ENCODE data around the gene FRS2.

Gene FRS2

DNA sequence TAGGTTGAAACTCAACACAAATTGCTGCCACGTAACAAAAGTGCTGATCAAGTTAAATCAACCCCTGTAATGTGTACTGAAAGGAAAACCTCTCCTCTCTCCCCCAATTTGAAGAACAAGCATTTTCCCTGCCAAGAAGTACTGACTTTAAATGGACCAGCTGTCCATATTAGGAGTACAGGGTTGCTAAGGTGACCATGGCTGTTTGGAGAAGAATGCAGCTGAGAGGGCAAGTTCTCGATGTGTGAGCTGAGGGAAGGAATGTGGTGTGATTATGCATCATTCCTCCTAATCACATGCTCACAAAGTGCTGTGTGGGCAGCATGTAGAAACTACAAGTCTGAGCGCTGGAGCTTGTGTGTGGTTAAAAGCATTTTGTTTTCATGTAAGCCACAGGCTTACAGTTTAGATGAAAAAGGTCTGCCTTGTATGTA, 64.2 kb downstream of the FRS2 start:
- 51% methylated on average over 3 of the region's 3 CpGs for WGBS
- Histone ChIP-seq H3K9me3 (ENCODE audit: insufficient read depth, low read depth, low read length) (no peaks in the 10 kb centered on the region), H3K9ac (ENCODE audit: low read depth, low read length) (peak overlapping the region; percentile 51; the same call in 1 of the 2 replicates), H3K36me3 (ENCODE audit: insufficient read depth, low read length) (peaks cover 21% of the 10 kb centered on the region; the same call in 1 of the 2 replicates), H3K4me1 (ENCODE audit: insufficient read depth, low read length) (peaks cover 17% of the 10 kb centered on the region), H3K4me3 (ENCODE audit: low read length) (no peak overlapping the region), H3K27ac (ENCODE audit: low read depth, low read length) (peak overlapping the region; percentile 71), H3K27me3 (ENCODE audit: insufficient read depth, low read length) (no peaks in the 10 kb centered on the region)

DNA sequence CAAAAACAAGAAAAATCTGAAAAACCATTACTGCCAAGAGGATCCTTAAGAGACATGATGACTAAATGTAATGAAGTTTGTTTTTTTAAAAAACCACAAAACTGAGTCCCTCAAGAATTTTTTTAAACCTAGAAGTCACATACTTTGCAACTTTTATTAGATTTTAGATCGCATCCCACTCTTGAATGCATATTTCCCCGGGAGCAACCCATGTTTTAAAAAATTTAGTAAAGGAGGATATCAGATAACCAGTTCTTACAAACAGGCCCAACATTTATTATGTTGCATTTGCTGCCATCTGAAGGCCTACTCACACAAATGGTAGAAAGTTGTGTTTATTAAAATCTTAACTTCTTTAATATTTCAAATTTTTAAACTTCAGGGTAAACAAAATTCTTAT, 70.8 kb downstream of the FRS2 start:
- H3K36me3 ChIP-seq (ENCODE audit: insufficient read depth, low read length), result peaks cover 23% of the 10 kb centered on the region; the same call in 1 of the 2 replicates
- no peak overlapping the region for H3K4me3 ChIP-seq (ENCODE audit: low read length)
- WGBS, result 100% methylated on average over 2 of the region's 2 CpGs
- H3K9me3 ChIP-seq (ENCODE audit: insufficient read depth, low read depth, low read length), result peaks cover 2% of the 10 kb centered on the region; the same call in 1 of the 2 replicates
- no peaks in the 10 kb centered on the region for H3K4me1 ChIP-seq (ENCODE audit: insufficient read depth, low read length)
- H3K9ac ChIP-seq (ENCODE audit: low read depth, low read length), result no peak overlapping the region
- no peaks in the 10 kb centered on the region for H3K27me3 ChIP-seq (ENCODE audit: insufficient read depth, low read length)
- H3K27ac ChIP-seq (ENCODE audit: low read depth, low read length), result no peak overlapping the region

DNA sequence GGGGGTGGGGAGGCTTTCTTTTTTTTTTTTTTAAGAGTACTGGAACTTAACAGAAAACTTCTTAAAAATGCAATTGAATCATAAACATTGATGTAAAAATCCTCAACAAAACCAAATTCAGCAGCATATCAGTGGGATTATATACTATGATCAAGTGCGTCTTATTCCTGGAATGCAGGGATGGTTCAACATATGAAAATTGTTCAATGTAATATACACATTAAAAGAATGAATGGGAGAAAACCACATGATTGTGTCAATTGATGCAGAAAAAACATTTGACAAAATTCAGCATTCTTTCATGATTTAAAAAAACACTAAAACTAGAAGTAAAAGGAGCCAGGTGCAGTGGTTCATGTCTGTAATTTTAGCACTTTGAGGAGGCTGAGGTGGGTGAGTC, 73.9 kb downstream of the FRS2 start:
- no peak overlapping the region for H3K4me3 ChIP-seq (ENCODE audit: low read length)
- WGBS, result 100% methylated on average over 1 of the region's 1 CpG
- peaks cover 2% of the 10 kb centered on the region; the same call in 1 of the 2 replicates for H3K9me3 ChIP-seq (ENCODE audit: insufficient read depth, low read depth, low read length)
- H3K27me3 ChIP-seq (ENCODE audit: insufficient read depth, low read length), result no peaks in the 10 kb centered on the region
- H3K4me1 ChIP-seq (ENCODE audit: insufficient read depth, low read length), result no peaks in the 10 kb centered on the region
- H3K27ac ChIP-seq (ENCODE audit: low read depth, low read length), result no peak overlapping the region
- H3K36me3 ChIP-seq (ENCODE audit: insufficient read depth, low read length), result peaks cover 15% of the 10 kb centered on the region; the same call in 1 of the 2 replicates
- H3K9ac ChIP-seq (ENCODE audit: low read depth, low read length), result no peak overlapping the region

DNA sequence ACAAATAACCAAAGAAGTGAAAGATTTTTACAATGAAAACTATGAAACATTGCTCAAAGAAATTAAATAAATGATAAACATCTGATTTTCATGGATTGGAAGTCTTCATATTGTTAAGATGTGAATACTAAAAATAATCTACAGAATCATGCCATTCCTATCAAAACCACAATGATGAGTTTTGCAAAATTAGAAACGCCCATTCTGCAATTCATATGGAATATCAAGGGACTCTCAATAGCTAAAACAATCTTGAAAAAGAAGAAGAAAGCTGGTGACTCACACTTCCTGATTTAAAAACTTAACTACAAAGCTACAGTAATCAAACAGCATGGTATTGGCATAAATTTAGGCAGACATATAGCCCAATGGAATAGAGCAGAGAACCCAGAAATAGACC, 74.9 kb downstream of the FRS2 start:
- peaks cover 2% of the 10 kb centered on the region; the same call in 1 of the 2 replicates for H3K9me3 ChIP-seq (ENCODE audit: insufficient read depth, low read depth, low read length)
- H3K27me3 ChIP-seq (ENCODE audit: insufficient read depth, low read length), result no peaks in the 10 kb centered on the region
- H3K9ac ChIP-seq (ENCODE audit: low read depth, low read length), result no peak overlapping the region
- H3K36me3 ChIP-seq (ENCODE audit: insufficient read depth, low read length), result peaks cover 15% of the 10 kb centered on the region; the same call in 1 of the 2 replicates
- WGBS, result 100% methylated on average over 1 of the region's 1 CpG
- H3K27ac ChIP-seq (ENCODE audit: low read depth, low read length), result no peak overlapping the region
- H3K4me1 ChIP-seq (ENCODE audit: insufficient read depth, low read length), result no peaks in the 10 kb centered on the region
- no peak overlapping the region for H3K4me3 ChIP-seq (ENCODE audit: low read length)

DNA sequence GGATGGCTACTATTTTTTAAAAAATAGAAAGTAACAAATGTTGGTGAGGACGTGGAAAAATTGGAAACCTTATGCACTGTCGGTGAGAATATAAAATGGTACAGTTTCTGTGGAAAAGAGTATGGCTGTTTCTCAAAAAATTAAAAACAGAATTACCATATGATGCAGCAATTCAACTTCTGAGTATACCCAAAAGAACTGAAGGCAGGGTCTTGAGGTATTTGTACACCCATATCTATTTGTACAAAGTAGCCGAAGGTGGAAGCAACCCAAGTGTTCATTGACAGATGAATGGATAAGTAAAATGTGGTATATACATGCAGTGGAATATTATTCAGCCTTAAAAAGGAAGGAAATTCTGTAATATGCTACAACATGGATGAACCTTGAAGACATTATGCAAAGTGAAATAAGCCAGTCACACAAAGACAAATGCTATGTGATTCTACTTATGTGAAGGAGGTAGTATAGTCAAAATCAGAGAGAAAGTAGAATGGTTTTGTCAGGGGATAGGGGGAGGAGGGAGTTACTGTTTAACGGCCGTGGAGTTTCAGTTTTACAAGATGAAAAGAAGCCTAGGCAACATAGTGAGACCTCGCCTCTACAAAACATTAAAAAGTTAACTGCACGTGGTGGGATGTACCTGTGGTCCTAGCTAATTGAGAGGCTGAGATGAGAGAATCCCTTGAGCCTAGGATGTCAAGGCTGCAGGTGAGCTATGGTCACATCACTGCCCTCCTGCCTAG, 76.7 kb downstream of the FRS2 start:
- peaks cover 2% of the 10 kb centered on the region; the same call in 1 of the 2 replicates for H3K9me3 ChIP-seq (ENCODE audit: insufficient read depth, low read depth, low read length)
- no peaks in the 10 kb centered on the region for H3K27me3 ChIP-seq (ENCODE audit: insufficient read depth, low read length)
- no peaks in the 10 kb centered on the region for H3K4me1 ChIP-seq (ENCODE audit: insufficient read depth, low read length)
- H3K4me3 ChIP-seq (ENCODE audit: low read length), result no peak overlapping the region
- H3K9ac ChIP-seq (ENCODE audit: low read depth, low read length), result no peak overlapping the region
- H3K36me3 ChIP-seq (ENCODE audit: insufficient read depth, low read length), result peaks cover 9% of the 10 kb centered on the region; the same call in 1 of the 2 replicates
- H3K27ac ChIP-seq (ENCODE audit: low read depth, low read length), result no peak overlapping the region
- WGBS, result 88% methylated on average over 7 of the region's 7 CpGs

DNA sequence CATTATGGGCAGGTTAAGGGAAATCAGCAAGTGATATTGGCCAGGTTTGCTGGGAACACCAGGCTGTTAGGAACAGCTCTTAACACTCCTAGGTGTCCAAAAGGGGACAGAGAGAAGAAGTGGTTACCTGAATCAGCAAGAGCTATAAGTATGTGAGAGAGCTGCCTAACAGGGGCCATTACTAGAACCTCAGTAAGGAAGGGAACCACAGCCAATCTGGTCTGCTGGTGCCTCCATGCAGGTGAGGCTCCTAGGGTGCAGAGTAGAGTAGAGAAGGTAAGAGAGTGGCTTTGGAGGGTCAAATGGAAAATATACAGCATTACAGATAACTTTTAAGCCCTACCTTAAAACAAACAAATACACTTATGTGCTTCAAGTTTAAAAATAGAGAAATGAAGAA, 78.5 kb downstream of the FRS2 start:
- no peak overlapping the region for H3K4me3 ChIP-seq (ENCODE audit: low read length)
- H3K27ac ChIP-seq (ENCODE audit: low read depth, low read length), result no peak overlapping the region
- peaks cover 4% of the 10 kb centered on the region; the same call in 1 of the 2 replicates for H3K36me3 ChIP-seq (ENCODE audit: insufficient read depth, low read length)
- H3K27me3 ChIP-seq (ENCODE audit: insufficient read depth, low read length), result no peaks in the 10 kb centered on the region
- no peaks in the 10 kb centered on the region for H3K4me1 ChIP-seq (ENCODE audit: insufficient read depth, low read length)
- H3K9me3 ChIP-seq (ENCODE audit: insufficient read depth, low read depth, low read length), result no peaks in the 10 kb centered on the region
- H3K9ac ChIP-seq (ENCODE audit: low read depth, low read length), result no peak overlapping the region

DNA sequence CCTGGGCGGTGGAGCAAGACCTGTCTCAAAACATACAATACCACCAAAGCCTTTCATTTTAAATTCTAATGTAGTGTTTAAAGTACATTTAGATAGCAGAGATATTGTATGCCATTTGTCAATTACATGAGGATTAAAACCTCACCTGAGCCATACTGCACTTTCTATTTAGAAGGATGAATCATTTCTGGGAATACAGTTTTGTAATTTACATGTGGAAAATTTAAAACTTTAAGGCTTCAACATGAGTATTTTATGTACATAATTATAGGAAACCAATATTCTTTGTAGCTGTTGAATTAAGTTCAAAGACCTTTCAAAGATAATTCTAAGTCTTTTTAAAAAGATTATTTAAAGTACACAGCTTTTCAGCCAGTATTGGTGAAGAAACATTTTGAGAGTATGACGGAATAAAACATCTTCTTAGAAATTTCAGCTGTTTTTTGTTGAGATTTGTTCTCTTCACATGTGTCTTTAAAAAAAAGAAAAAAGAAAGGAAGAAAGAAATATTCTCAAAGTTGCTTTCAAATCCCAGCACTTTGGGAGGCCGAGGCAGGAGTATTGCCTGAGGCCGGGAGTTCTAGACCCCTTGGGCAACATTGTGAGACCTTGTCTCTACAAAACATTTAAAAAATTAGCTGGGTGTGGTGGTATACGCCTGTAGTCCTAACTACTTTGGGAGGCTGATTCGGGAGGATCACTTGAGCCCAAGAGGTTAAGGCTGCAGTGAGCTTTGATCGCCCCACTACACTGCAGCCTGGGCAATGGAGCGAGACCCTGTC, 80.6 kb downstream of the FRS2 start:
- H3K36me3 ChIP-seq (ENCODE audit: insufficient read depth, low read length), result peaks cover 3% of the 10 kb centered on the region; the same call in 1 of the 2 replicates
- 95% methylated on average over 7 of the region's 8 CpGs for WGBS
- H3K27ac ChIP-seq (ENCODE audit: low read depth, low read length), result no peak overlapping the region
- no peak overlapping the region for H3K4me3 ChIP-seq (ENCODE audit: low read length)
- H3K4me1 ChIP-seq (ENCODE audit: insufficient read depth, low read length), result no peaks in the 10 kb centered on the region
- no peaks in the 10 kb centered on the region for H3K9me3 ChIP-seq (ENCODE audit: insufficient read depth, low read depth, low read length)
- H3K9ac ChIP-seq (ENCODE audit: low read depth, low read length), result no peak overlapping the region
- no peaks in the 10 kb centered on the region for H3K27me3 ChIP-seq (ENCODE audit: insufficient read depth, low read length)

DNA sequence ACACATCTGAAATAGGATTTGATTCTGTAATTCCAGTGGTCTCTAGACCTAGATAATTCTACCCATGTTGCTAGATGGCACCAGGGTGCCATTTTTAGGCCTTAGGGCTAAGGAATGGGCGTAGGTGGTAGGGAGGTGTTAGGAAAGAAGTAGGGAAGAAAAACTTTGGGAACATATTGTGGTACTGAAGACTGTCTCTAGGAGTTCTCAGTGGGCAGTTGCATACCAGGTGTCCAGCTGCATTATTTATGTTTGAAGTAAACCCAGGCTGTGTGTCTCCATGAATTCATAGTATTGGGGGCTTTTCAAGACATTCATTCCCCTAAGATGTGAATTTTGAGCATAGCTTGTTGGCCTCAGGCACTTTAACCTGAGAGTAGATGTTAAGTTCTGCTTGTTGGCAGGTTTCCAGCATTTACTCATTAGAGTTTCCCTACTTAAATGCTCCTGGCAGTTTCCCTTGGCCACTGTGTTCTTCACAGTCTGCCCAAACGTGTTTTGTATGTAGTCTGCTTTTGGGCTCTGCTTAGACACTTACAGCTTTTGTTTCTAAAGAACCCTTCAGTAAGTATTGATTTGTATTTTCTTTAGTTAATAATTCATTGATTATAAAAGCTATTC, 83.5 kb downstream of the FRS2 start:
- Histone ChIP-seq H3K36me3 (ENCODE audit: insufficient read depth, low read length) (peaks cover 3% of the 10 kb centered on the region; the same call in 1 of the 2 replicates), H3K27ac (ENCODE audit: low read depth, low read length) (no peak overlapping the region), H3K9ac (ENCODE audit: low read depth, low read length) (no peak overlapping the region), H3K4me1 (ENCODE audit: insufficient read depth, low read length) (no peaks in the 10 kb centered on the region), H3K9me3 (ENCODE audit: insufficient read depth, low read depth, low read length) (no peaks in the 10 kb centered on the region), H3K4me3 (ENCODE audit: low read length) (no peak overlapping the region), H3K27me3 (ENCODE audit: insufficient read depth, low read length) (no peaks in the 10 kb centered on the region)
- 88% methylated on average over 2 of the region's 2 CpGs for WGBS

DNA sequence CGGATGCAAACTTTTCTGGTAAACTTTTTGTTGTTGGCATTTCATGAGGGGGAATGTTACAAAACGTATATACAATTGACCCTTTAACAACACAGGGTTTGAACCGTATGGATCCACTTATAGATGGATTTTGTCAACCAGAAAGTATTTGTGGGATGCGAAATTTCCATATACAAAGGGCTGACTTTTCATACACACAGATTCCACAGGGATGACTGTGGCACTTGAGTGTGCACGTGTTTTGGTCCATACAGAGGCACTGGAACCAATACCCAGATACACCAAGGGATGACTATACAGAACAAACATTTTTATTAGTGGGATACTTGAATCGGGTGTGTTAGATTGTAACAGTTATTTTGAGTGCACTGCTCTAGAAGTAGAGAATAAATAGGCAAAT, 85.3 kb downstream of the FRS2 start:
- H3K9me3 ChIP-seq (ENCODE audit: insufficient read depth, low read depth, low read length), result no peaks in the 10 kb centered on the region
- H3K4me3 ChIP-seq (ENCODE audit: low read length), result no peak overlapping the region
- H3K36me3 ChIP-seq (ENCODE audit: insufficient read depth, low read length), result peaks cover 3% of the 10 kb centered on the region; the same call in 1 of the 2 replicates
- no peaks in the 10 kb centered on the region for H3K27me3 ChIP-seq (ENCODE audit: insufficient read depth, low read length)
- H3K9ac ChIP-seq (ENCODE audit: low read depth, low read length), result no peak overlapping the region
- no peak overlapping the region for H3K27ac ChIP-seq (ENCODE audit: low read depth, low read length)
- 91% methylated on average over 4 of the region's 6 CpGs for WGBS
- H3K4me1 ChIP-seq (ENCODE audit: insufficient read depth, low read length), result no peaks in the 10 kb centered on the region

DNA sequence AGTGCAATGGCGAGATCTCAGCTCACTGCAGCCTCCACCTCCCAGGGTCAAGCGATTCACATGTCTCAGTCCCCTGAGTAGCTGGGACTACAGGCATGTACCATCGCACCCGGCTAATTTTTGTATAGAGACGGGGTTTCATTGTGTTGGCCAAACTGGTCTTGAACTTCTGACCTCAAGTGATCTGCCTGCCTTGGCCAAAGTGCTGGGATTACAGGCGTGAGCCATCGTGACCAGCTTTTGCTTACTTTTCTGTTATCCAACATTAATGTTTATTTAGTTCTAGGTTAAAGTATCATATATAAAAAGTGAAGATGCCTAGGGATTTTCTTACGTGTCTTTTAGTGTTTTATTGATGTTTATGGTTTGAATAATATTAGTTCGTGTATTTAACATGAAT, 86.2 kb downstream of the FRS2 start:
- no peak overlapping the region for H3K4me3 ChIP-seq (ENCODE audit: low read length)
- no peaks in the 10 kb centered on the region for H3K4me1 ChIP-seq (ENCODE audit: insufficient read depth, low read length)
- H3K9me3 ChIP-seq (ENCODE audit: insufficient read depth, low read depth, low read length), result no peaks in the 10 kb centered on the region
- 89% methylated on average over 9 of the region's 9 CpGs for WGBS
- H3K9ac ChIP-seq (ENCODE audit: low read depth, low read length), result no peak overlapping the region
- no peak overlapping the region for H3K27ac ChIP-seq (ENCODE audit: low read depth, low read length)
- H3K27me3 ChIP-seq (ENCODE audit: insufficient read depth, low read length), result no peaks in the 10 kb centered on the region
- peaks cover 3% of the 10 kb centered on the region; the same call in 1 of the 2 replicates for H3K36me3 ChIP-seq (ENCODE audit: insufficient read depth, low read length)
